H9 (cell line): ENCODE data around the gene RRP12. TPM values are rescaled to one million over a fixed set of nuclear protein-coding genes. Genes with fewer than 3 reads are reported as not detected.

Experiments used
- DNase-seq: peaks from one replicate; pipeline ENCODE4 v3.0.0-alpha.2; 2017
- H2AFZ ChIP-seq: one replicate; pipeline ENCODE4 v1.6.1; 2013; ENCODE audit warnings: mild to moderate bottlenecking, low read length, control low read depth, moderate library complexity
- H2AK5ac ChIP-seq: 2 replicates; pipeline ENCODE4 v1.6.1; 2013; ENCODE audit warnings: low read length, control low read depth, mixed read lengths; ENCODE audit not compliant: insufficient read length
- H2BK120ac ChIP-seq: one replicate; pipeline ENCODE4 v1.6.1; 2013; ENCODE audit warnings: low read depth, mild to moderate bottlenecking, low read length, control low read depth, inconsistent platforms; ENCODE audit not compliant: poor library complexity, severe bottlenecking
- H2BK12ac ChIP-seq: 2 replicates; pipeline ENCODE4 v1.6.1; 2013; ENCODE audit warnings: low read length, control low read depth, mixed read lengths, low read depth; ENCODE audit not compliant: insufficient read length
- H2BK15ac ChIP-seq: 2 replicates; pipeline ENCODE4 v1.6.1; 2013; ENCODE audit warnings: low read depth, low read length, control low read depth
- H2BK20ac ChIP-seq: one replicate; pipeline ENCODE4 v1.6.1; 2013; ENCODE audit warnings: low read depth, mild to moderate bottlenecking, low read length, control low read depth, inconsistent platforms; ENCODE audit not compliant: poor library complexity, severe bottlenecking
- H2BK5ac ChIP-seq: 2 replicates; pipeline ENCODE4 v1.6.1; 2013; ENCODE audit warnings: low read length, control low read depth, mixed read lengths; ENCODE audit not compliant: insufficient read length
- H3K14ac ChIP-seq: 2 replicates; pipeline ENCODE4 v1.6.1; 2013; ENCODE audit warnings: low read length, control low read depth; ENCODE audit not compliant: insufficient read depth
- H3K18ac ChIP-seq: 2 replicates; pipeline ENCODE4 v1.6.1; 2013; ENCODE audit warnings: low read depth, mild to moderate bottlenecking, mixed read lengths, low read length, control low read depth; ENCODE audit not compliant: insufficient read length
- H3K23ac ChIP-seq: 2 replicates; pipeline ENCODE4 v1.6.1; 2013; ENCODE audit warnings: low read length, control low read depth, mixed read lengths, low read depth; ENCODE audit not compliant: insufficient read length
- H3K23me2 ChIP-seq: 2 replicates; pipeline ENCODE4 v1.6.1; 2013; ENCODE audit warnings: low read depth, mild to moderate bottlenecking, mixed read lengths, low read length, control low read depth; ENCODE audit not compliant: insufficient read length, poor library complexity, severe bottlenecking
- H3K27ac ChIP-seq: 2 replicates; pipeline ENCODE4 v1.5.1; 2013; ENCODE audit warnings: low read length, control low read depth, mixed read lengths, low read depth; ENCODE audit not compliant: insufficient read length
- H3K27me3 ChIP-seq: 2 replicates; pipeline ENCODE4 v1.6.1; 2013; ENCODE audit warnings: low read length, control low read depth, inconsistent platforms; ENCODE audit not compliant: insufficient read depth
- H3K4ac ChIP-seq: 2 replicates; pipeline ENCODE4 v1.6.1; 2013; ENCODE audit warnings: low read depth, mild to moderate bottlenecking, control low read depth, inconsistent platforms, low read length, moderate library complexity
- H3K4me1 ChIP-seq: 2 replicates; pipeline ENCODE4 v1.6.1; 2013; ENCODE audit warnings: low read length, control low read depth, inconsistent platforms; ENCODE audit not compliant: insufficient read depth
- H3K4me2 ChIP-seq: 2 replicates; pipeline ENCODE4 v1.6.1; 2013; ENCODE audit warnings: low read length, control low read depth, mixed read lengths; ENCODE audit not compliant: insufficient read length, insufficient read depth
- H3K56ac ChIP-seq: 2 replicates; pipeline ENCODE4 v1.6.1; 2013; ENCODE audit warnings: low read depth, mild to moderate bottlenecking, mixed read lengths, low read length, control low read depth; ENCODE audit not compliant: insufficient read length
- H3K79me1 ChIP-seq: 2 replicates; pipeline ENCODE4 v1.6.1; 2013; ENCODE audit warnings: low read depth, mild to moderate bottlenecking, moderate library complexity, low read length, control low read depth, inconsistent platforms; ENCODE audit not compliant: insufficient read depth, poor library complexity, severe bottlenecking
- H3K79me2 ChIP-seq: 2 replicates; pipeline ENCODE4 v1.6.1; 2013; ENCODE audit warnings: low read length, control low read depth, inconsistent platforms; ENCODE audit not compliant: insufficient read depth
- H3K9ac ChIP-seq: 2 replicates; pipeline ENCODE4 v1.6.1; 2013; ENCODE audit warnings: low read length, control low read depth, mixed read lengths; ENCODE audit not compliant: insufficient read length; ENCODE audit errors: extremely low read depth
- H3K9me3 ChIP-seq: one replicate; pipeline ENCODE4 v1.6.1; 2013; ENCODE audit warnings: low read depth, low read length, inconsistent platforms; ENCODE audit not compliant: control insufficient read depth
- H3T11ph ChIP-seq: one replicate; pipeline ENCODE4 v1.6.1; 2013; ENCODE audit warnings: mild to moderate bottlenecking, low read length, control low read depth, inconsistent platforms
- H4K20me1 ChIP-seq: one replicate; pipeline ENCODE4 v1.6.1; 2013; ENCODE audit not compliant: control insufficient read depth, insufficient read length, insufficient read depth
- H4K5ac ChIP-seq: 2 replicates; pipeline ENCODE4 v1.6.1; 2013; ENCODE audit warnings: low read depth, mild to moderate bottlenecking, mixed read lengths, low read length, control low read depth; ENCODE audit not compliant: insufficient read length
- H4K8ac ChIP-seq: replicated peaks from 2 replicates; pipeline ENCODE4 v1.6.1; 2013; ENCODE audit warnings: low read length, control low read depth, mixed read lengths, low read depth; ENCODE audit not compliant: insufficient read length
- H4K91ac ChIP-seq: 2 replicates; pipeline ENCODE4 v1.6.1; 2013; ENCODE audit warnings: low read depth, mild to moderate bottlenecking, moderate library complexity, mixed read lengths, low read length, control low read depth; ENCODE audit not compliant: insufficient read length
- H3K27ac Mint-ChIP-seq, 3 experiments: 2 replicates in 2 of 3; 3 replicates in 1 of 3; pipeline ENCODE4 v1.8.0; 2020 to 2021; ENCODE audit warnings: mixed read lengths in 3 of 3, mild to moderate bottlenecking in 1 of 3, moderate library complexity in 1 of 3
- H3K27me3 Mint-ChIP-seq: 2 replicates; pipeline ENCODE4 v1.8.0; 2021; ENCODE audit warnings: low read depth, mild to moderate bottlenecking, moderate library complexity, mixed read lengths
- H3K36me3 Mint-ChIP-seq, 3 experiments: 2 replicates in 2 of 3; 3 replicates in 1 of 3; pipeline ENCODE4 v1.8.0; 2020 to 2021; ENCODE audit warnings: low read depth in 3 of 3, mixed read lengths in 3 of 3; ENCODE audit not compliant: insufficient read depth in 1 of 3
- H3K4me1 Mint-ChIP-seq, 2 experiments: 2 replicates each; pipeline ENCODE4 v1.8.0; 2020; ENCODE audit warnings: mixed read lengths in 2 of 2
- H3K4me3 Mint-ChIP-seq, 2 experiments: 2 replicates in 1 of 2; 3 replicates in 1 of 2; pipeline ENCODE4 v1.8.0; 2020 to 2021; ENCODE audit warnings: mild to moderate bottlenecking in 2 of 2, mixed read lengths in 2 of 2, moderate library complexity in 1 of 2
- H3K9me3 Mint-ChIP-seq, 2 experiments: 2 replicates in 1 of 2; 3 replicates in 1 of 2; pipeline ENCODE4 v1.8.0; 2020; ENCODE audit warnings: mild to moderate bottlenecking in 2 of 2, mixed read lengths in 2 of 2, moderate library complexity in 1 of 2
- CTCF ChIP-seq: fragments of 200-600 bp; sonication (generic); conservative IDR thresholded peaks from 3 replicates; pipeline ENCODE4 v1.8.0; 2021; ENCODE audit warnings: antibody characterized with exemption, mild to moderate bottlenecking
- WGBS: extraction: QIAGEN DNeasy Blood & Tissue Kit; methylation state at CpG from one replicate; pipeline ENCODE4 v1.1.7; 2013; ENCODE audit warnings: missing lambda C conversion rate, low lambda C conversion rate, mixed read lengths; ENCODE audit not compliant: insufficient read length; ENCODE audit errors: extremely low coverage; 5-methylcytosine and 5-hydroxymethylcytosine counted together
- total RNA-seq: library from RNA; stranded (reverse); gene quantifications from 2 replicates; pipeline ENCODE4 v1.2.1, GENCODE V29; 2021

Gene RRP12
- total RNA-seq, 1 experiment from 2014 or later: 71.6 TPM

- H2BK12ac ChIP-seq: no peak overlapping the region
- H4K5ac ChIP-seq: no peak overlapping the region
- peaks cover 23% of the 10 kb centered on the region for H3K23me2 ChIP-seq
- H2BK5ac ChIP-seq: no peak overlapping the region
- H4K91ac ChIP-seq: no peak overlapping the region
- no peak overlapping the region for H3K9ac ChIP-seq
- no peaks in the 10 kb centered on the region for H3K9me3 ChIP-seq
- no peaks in the 10 kb centered on the region for H3K79me2 ChIP-seq
- no peak overlapping the region for H3K56ac ChIP-seq
- no peak overlapping the region for H3T11ph ChIP-seq
- Mint-ChIP-seq H3K9me3 (no peaks in the 10 kb centered on the region; a peak in 1 of 5 replicates), H3K27ac (no peak overlapping the region), H3K4me3 (peak overlapping the region; percentile 72 to 85), H3K27me3 (peaks cover 33% of the 10 kb centered on the region), H3K36me3 (no peaks in the 10 kb centered on the region), H3K4me1 (peaks cover 31 to 32% of the 10 kb centered on the region in 2 experiments)
- peak overlapping the region; percentile 72 for H3K4me2 ChIP-seq
- peak; percentile 70 for DNase-seq
- peaks cover 9% of the 10 kb centered on the region; the same call in 1 of the 2 replicates for H3K27me3 ChIP-seq
- H2AK5ac ChIP-seq: no peak overlapping the region
- no peaks in the 10 kb centered on the region for H3K79me1 ChIP-seq
- no peak overlapping the region for H3K27ac ChIP-seq
- no peak overlapping the region for H3K18ac ChIP-seq
- H2BK120ac ChIP-seq: no peak overlapping the region
- peaks cover 3% of the 10 kb centered on the region; the same call in 1 of the 2 replicates for H3K4me1 ChIP-seq
- no peak overlapping the region for H3K14ac ChIP-seq
- whole genome bisulfite sequencing: no CpG with 5 or more reads among the region's 83 CpGs
- H2BK15ac ChIP-seq: no peak overlapping the region
- no peak overlapping the region for H4K8ac ChIP-seq
- no peak overlapping the region for H2AFZ ChIP-seq
- H3K4ac ChIP-seq: no peak overlapping the region
- TF ChIP-seq CTCF: peak; percentile 30; the same call in 2 of the 3 replicates
- H2BK20ac ChIP-seq: no peak overlapping the region
- H4K20me1 ChIP-seq: no peaks in the 10 kb centered on the region
- no peak overlapping the region for H3K23ac ChIP-seq
Observed at GRCh38 chr10:97319671-97320479, 81.3 kb downstream of the RRP12 start.
